ENCODE measurements around the gene MT1E. TPM values are rescaled to one million over a fixed set of nuclear protein-coding genes. Genes with fewer than 3 reads are reported as not detected.

Gene MT1E
- total and polyA plus RNA-seq, 2 of the 13 experiments (the other 11 are each of a cell fraction or from before 2014, with no cell fraction given) = 110 to 1,072 TPM

- TF ChIP-seq ZNF569 (CRISPR knock-in tag; IDR thresholded peaks at IDR 0.05; ENCODE audit: borderline replicate concordance) (no peak), DMTF1 (CRISPR knock-in tag; IDR thresholded peaks at IDR 0.05) (no peak), PHF21A (CRISPR knock-in tag; IDR thresholded peaks at IDR 0.05) (no peak), ZNF329 (CRISPR knock-in tag; IDR thresholded peaks at IDR 0.05; ENCODE audit: low read depth) (no peak), ZNF160 (CRISPR knock-in tag; IDR thresholded peaks at IDR 0.05) (no peak), TCF7 (IDR thresholded peaks at IDR 0.05; ENCODE audit: low read depth) (no peak), TBL1XR1 (IDR thresholded peaks at IDR 0.05; ENCODE audit: borderline replicate concordance, low read length, partially characterized antibody) (no peak), AFF4 (CRISPR knock-in tag; IDR thresholded peaks at IDR 0.05) (no peak), ZNF543 (CRISPR knock-in tag; IDR thresholded peaks at IDR 0.05) (no peak), ZMAT3 (CRISPR knock-in tag; conservative IDR thresholded peaks at IDR 0.05) (no peak), CC2D1A (CRISPR knock-in tag; IDR thresholded peaks at IDR 0.05) (no peak), DRAP1 (CRISPR knock-in tag; IDR thresholded peaks at IDR 0.05) (0 out of 2 replicates have a peak, but pooled peaks have one; percentile 34), USF2 (IDR thresholded peaks at IDR 0.05; ENCODE audit: low read depth, low read length) (no peak), USF2 (CRISPR knock-in tag; IDR thresholded peaks at IDR 0.05; ENCODE audit: borderline replicate concordance) (no peak), ZNF704 (CRISPR knock-in tag; IDR thresholded peaks at IDR 0.05; ENCODE audit: borderline replicate concordance) (no peak), ZBTB46 (CRISPR knock-in tag; IDR thresholded peaks at IDR 0.05; ENCODE audit: borderline replicate concordance) (0 out of 2 replicates have a peak, but pooled peaks have one; percentile 7)
These were observed 22.0 kb upstream of the MT1E start (continued) for GRCh38 chr16:56603589-56603988.

Data from HepG2 (cell line).